ENCODE measurements around the gene MYO1G. TPM values are rescaled to one million over a fixed set of nuclear protein-coding genes. Genes with fewer than 3 reads are reported as not detected.

Gene MYO1G
- total and polyA plus RNA-seq, 4 donors, result 11.9 to 76.8 (median 33.2) TPM

GRCh38 chr7:44983742-44984477 lies 5.1 kb upstream of the MYO1G start:
- WGBS, 2 donors, result 89 to 90% methylated on average over 6 of the region's 6 CpGs
- DNase-seq (no peak), ATAC-seq (ENCODE audit: insufficient read depth, low FRiP score) (no peak)
- H3K4me3 ChIP-seq, result no peak overlapping the region
- H3K4me1 ChIP-seq (ENCODE audit: control insufficient read depth in 5 of 5, insufficient read depth in 5 of 5, low read length in 5 of 5), result peaks cover 0 to 39% (median 7%) of the 10 kb centered on the region in 5 donors
- H3K36me3 ChIP-seq (ENCODE audit: control insufficient read depth in 4 of 4, insufficient read depth in 4 of 4, low read length in 4 of 4), result peaks cover 11 to 30% (median 18%) of the 10 kb centered on the region in 4 donors
- H3K9ac ChIP-seq (ENCODE audit: insufficient read depth in 1 of 2, low read length in 2 of 2), result no peak overlapping the region
- no peak for TF ChIP-seq CTCF (IDR thresholded peaks at IDR 0.05; ENCODE audit: control extremely low read depth, extremely low read depth)
- no peaks in the 10 kb centered on the region for H3K9me3 ChIP-seq (ENCODE audit: control insufficient read depth in 4 of 4, insufficient read depth in 3 of 4, low read length in 3 of 4)
- H3K27ac ChIP-seq (ENCODE audit: low read depth in 1 of 2, low read length in 1 of 2), result peak overlapping the region in 1 of 2 donors; percentile 41
- H3K27me3 ChIP-seq (ENCODE audit: control insufficient read depth in 3 of 3, insufficient read depth in 3 of 3, low read length in 2 of 3), result no peaks in the 10 kb centered on the region

GRCh38 chr7:44982970-44983369 lies 4.2 kb upstream of the MYO1G start:
- Histone ChIP-seq H3K27ac (ENCODE audit: low read depth in 1 of 2, low read length in 1 of 2) (no peak overlapping the region), H3K9me3 (ENCODE audit: control insufficient read depth in 4 of 4, insufficient read depth in 3 of 4, low read length in 3 of 4) (no peaks in the 10 kb centered on the region), H3K4me1 (ENCODE audit: control insufficient read depth in 5 of 5, insufficient read depth in 5 of 5, low read length in 5 of 5) (peaks cover 0 to 39% (median 7%) of the 10 kb centered on the region in 5 donors), H3K36me3 (ENCODE audit: control insufficient read depth in 4 of 4, insufficient read depth in 4 of 4, low read length in 4 of 4) (peaks cover 11 to 30% (median 21%) of the 10 kb centered on the region in 4 donors), H3K27me3 (ENCODE audit: control insufficient read depth in 3 of 3, insufficient read depth in 3 of 3, low read length in 2 of 3) (no peaks in the 10 kb centered on the region), H3K4me3 (no peak overlapping the region), H3K9ac (ENCODE audit: insufficient read depth in 1 of 2, low read length in 2 of 2) (no peak overlapping the region)
- no peak for TF ChIP-seq CTCF (IDR thresholded peaks at IDR 0.05; ENCODE audit: control extremely low read depth, extremely low read depth)
- no peak for DNase-seq
- 92% methylated on average over 1 of the region's 1 CpG for WGBS, 2 donors
- ATAC-seq (ENCODE audit: insufficient read depth, low FRiP score), result no peak

GRCh38 chr7:44982535-44982923 lies 3.7 kb upstream of the MYO1G start:
- Histone ChIP-seq H3K4me1 (ENCODE audit: control insufficient read depth in 5 of 5, insufficient read depth in 5 of 5, low read length in 5 of 5) (peaks cover 0 to 39% (median 7%) of the 10 kb centered on the region in 5 donors), H3K9ac (ENCODE audit: insufficient read depth in 1 of 2, low read length in 2 of 2) (no peak overlapping the region), H3K9me3 (ENCODE audit: control insufficient read depth in 4 of 4, insufficient read depth in 3 of 4, low read length in 3 of 4) (no peaks in the 10 kb centered on the region), H3K4me3 (no peak overlapping the region), H3K27ac (ENCODE audit: low read depth in 1 of 2, low read length in 1 of 2) (no peak overlapping the region), H3K27me3 (ENCODE audit: control insufficient read depth in 3 of 3, insufficient read depth in 3 of 3, low read length in 2 of 3) (no peaks in the 10 kb centered on the region), H3K36me3 (ENCODE audit: control insufficient read depth in 4 of 4, insufficient read depth in 4 of 4, low read length in 4 of 4) (peaks cover 11 to 30% (median 21%) of the 10 kb centered on the region in 4 donors)
- no peak for TF ChIP-seq CTCF (IDR thresholded peaks at IDR 0.05; ENCODE audit: control extremely low read depth, extremely low read depth)
- DNase-seq (no peak), ATAC-seq (ENCODE audit: insufficient read depth, low FRiP score) (no peak)
- 88 to 92% methylated on average over 1 of the region's 1 CpG for WGBS, 2 donors

All from lung (tissue), 12 donors.